DMS 273 (cell line): ENCODE measurements around the gene DOCK4.
A peak's percentile ranks its signal among the peaks of the same experiment; 100 is the strongest.
"Not testable (repeated sequence)": the region's sequence is repeated elsewhere in the genome, so short reads cannot be mapped to it uniquely, and the experiment has no call there.

Source experiments
- DNase-seq: peaks from one replicate; lab custom pipeline; 2025; ENCODE audit not compliant: unreplicated experiment; lab: John Stamatoyannopoulos, UW

Gene DOCK4

GRCh38 chr7:112206238-112206990 lies at the start of gene DOCK4, which contains the start of gene ZNF277:
DOCK4 (minus strand) TSS chr7:112206399; CDS start chr7:112206138, 261 bp downstream.
ZNF277 (plus strand) TSS chr7:112206695; CDS start chr7:112206717, 22 bp downstream.
- DNase-seq = peak; percentile 100

- no peak for DNase-seq
These were observed 49.2 kb upstream of the DOCK4 start for GRCh38 chr7:112255388-112255720.

- DNase-seq = no peak
These were observed 48.6 kb upstream of the DOCK4 start for GRCh38 chr7:112254709-112255387.

GRCh38 chr7:112254156-112254555 lies 48.0 kb upstream of the DOCK4 start:
- no peak for DNase-seq

GRCh38 chr7:112252691-112253090 lies 46.5 kb upstream of the DOCK4 start:
- no peak for DNase-seq

GRCh38 chr7:112252141-112252540 lies 45.9 kb upstream of the DOCK4 start:
- no peak for DNase-seq

- DNase-seq = not testable (repeated sequence)
These were observed 43.8 kb upstream of the DOCK4 start for GRCh38 chr7:112249967-112250366.

- no peak for DNase-seq
These were observed 42.4 kb upstream of the DOCK4 start for GRCh38 chr7:112248598-112248997.

- no peak for DNase-seq
These were observed 32.8 kb upstream of the DOCK4 start for GRCh38 chr7:112238852-112239610.

GRCh38 chr7:112238330-112238729 lies 32.1 kb upstream of the DOCK4 start:
- DNase-seq = no peak

- DNase-seq = no peak
These were observed 30.4 kb upstream of the DOCK4 start for GRCh38 chr7:112236597-112236996.

GRCh38 chr7:112234147-112234546 lies 27.9 kb upstream of the DOCK4 start:
- DNase-seq = no peak

GRCh38 chr7:112233048-112233697 lies 27.0 kb upstream of the DOCK4 start:
- DNase-seq = no peak

GRCh38 chr7:112232212-112232978 lies 26.2 kb upstream of the DOCK4 start:
- DNase-seq = no peak

GRCh38 chr7:112228632-112229031 lies 22.4 kb upstream of the DOCK4 start:
- DNase-seq = no peak

- peak; percentile 53 for DNase-seq
These were observed 20.6 kb upstream of the DOCK4 start for GRCh38 chr7:112226701-112227276.

GRCh38 chr7:112225006-112225405 lies 18.8 kb upstream of the DOCK4 start:
- DNase-seq = peak; percentile 89

GRCh38 chr7:112224186-112224585 lies 18.0 kb upstream of the DOCK4 start:
- no peak for DNase-seq

GRCh38 chr7:112223310-112223709 lies 17.1 kb upstream of the DOCK4 start:
- DNase-seq = peak; percentile 16

- no peak for DNase-seq
These were observed 14.8 kb upstream of the DOCK4 start for GRCh38 chr7:112220877-112221434.
